Trophoblast cell (in vitro differentiated cells and primary cell): ENCODE measurements around the gene VAX1.

Experiments
- DNase-seq, 2 donors: peaks; one replicate each; pipeline ENCODE4 v3.0.0-alpha.2; 2016
- H2AFZ ChIP-seq: 2 replicates; pipeline ENCODE4 v1.6.1; 2013; ENCODE audit warnings: low read length, moderate library complexity, mild to moderate bottlenecking; ENCODE audit not compliant: insufficient read depth, poor library complexity
- H2AK5ac ChIP-seq: 2 replicates; pipeline ENCODE4 v1.6.1; 2013; ENCODE audit warnings: mild to moderate bottlenecking, low read length
- H2BK120ac ChIP-seq: 2 replicates; pipeline ENCODE4 v1.6.1; 2013; ENCODE audit warnings: low read length, mild to moderate bottlenecking, moderate library complexity; ENCODE audit not compliant: insufficient read depth, poor library complexity
- H2BK12ac ChIP-seq: 2 replicates; pipeline ENCODE4 v1.6.1; 2013; ENCODE audit warnings: mild to moderate bottlenecking, low read length, moderate library complexity
- H2BK5ac ChIP-seq: 2 replicates; pipeline ENCODE4 v1.6.1; 2013; ENCODE audit warnings: low read length, low read depth, moderate library complexity, mild to moderate bottlenecking; ENCODE audit not compliant: poor library complexity
- H3K14ac ChIP-seq: 2 replicates; pipeline ENCODE4 v1.6.1; 2013; ENCODE audit warnings: mild to moderate bottlenecking, low read length
- H3K18ac ChIP-seq: 2 replicates; pipeline ENCODE4 v1.6.1; 2013; ENCODE audit warnings: mild to moderate bottlenecking, low read length
- H3K23ac ChIP-seq: 2 replicates; pipeline ENCODE4 v1.6.1; 2013; ENCODE audit warnings: low read length
- H3K27ac ChIP-seq: 2 replicates; pipeline ENCODE4 v1.5.1; 2013; ENCODE audit warnings: low read depth, mild to moderate bottlenecking, inconsistent platforms, low read length, moderate library complexity
- H3K27me3 ChIP-seq: 2 replicates; pipeline ENCODE4 v1.6.1; 2013; ENCODE audit warnings: inconsistent platforms, mild to moderate bottlenecking, low read length, moderate library complexity; ENCODE audit not compliant: insufficient read depth
- H3K36me3 ChIP-seq, 2 experiments: 1 replicate in 1 of 2; 2 replicates in 1 of 2; pipeline ENCODE4 v1.6.1; 2013; ENCODE audit warnings: low read length in 2 of 2, mild to moderate bottlenecking in 2 of 2, moderate library complexity in 1 of 2; ENCODE audit not compliant: insufficient read depth in 2 of 2, control insufficient read depth in 1 of 2
- H3K4ac ChIP-seq: 2 replicates; pipeline ENCODE4 v1.6.1; 2013; ENCODE audit warnings: low read depth, mild to moderate bottlenecking, low read length, moderate library complexity
- H3K4me1 ChIP-seq, 2 experiments: 1 replicate in 1 of 2; 2 replicates in 1 of 2; pipeline ENCODE4 v1.6.1; 2013; ENCODE audit warnings: low read length in 2 of 2, mild to moderate bottlenecking in 2 of 2, moderate library complexity in 1 of 2; ENCODE audit not compliant: insufficient read depth in 2 of 2, control insufficient read depth in 1 of 2
- H3K4me2 ChIP-seq: 2 replicates; pipeline ENCODE4 v1.6.1; 2013; ENCODE audit warnings: inconsistent platforms, mild to moderate bottlenecking, low read length, moderate library complexity
- H3K4me3 ChIP-seq: 2 replicates; pipeline ENCODE4 v1.5.1; 2013; ENCODE audit warnings: mild to moderate bottlenecking, low read depth, low read length, inconsistent platforms
- H3K79me1 ChIP-seq: one replicate; pipeline ENCODE4 v1.6.1; 2013; ENCODE audit warnings: low read length
- H3K79me2 ChIP-seq: 2 replicates; pipeline ENCODE4 v1.6.1; 2013; ENCODE audit warnings: low read length, mild to moderate bottlenecking; ENCODE audit not compliant: control insufficient read depth, insufficient read depth, poor library complexity
- H3K9ac ChIP-seq: 2 replicates; pipeline ENCODE4 v1.6.1; 2013; ENCODE audit warnings: mild to moderate bottlenecking, low read length
- H3K9me3 ChIP-seq: 2 replicates; pipeline ENCODE4 v1.6.1; 2013; ENCODE audit warnings: low read depth, mild to moderate bottlenecking, control low read depth, inconsistent platforms, low read length; ENCODE audit not compliant: insufficient read depth
- H4K12ac ChIP-seq: 2 replicates; pipeline ENCODE4 v1.6.1; 2013; ENCODE audit warnings: low read depth, mild to moderate bottlenecking, low read length, moderate library complexity
- H4K8ac ChIP-seq: 2 replicates; pipeline ENCODE4 v1.6.1; 2013; ENCODE audit warnings: low read depth, mild to moderate bottlenecking, low read length, moderate library complexity
- H4K91ac ChIP-seq: one replicate; pipeline ENCODE4 v1.6.1; 2013; ENCODE audit warnings: low read depth, mild to moderate bottlenecking, low read length, moderate library complexity
- WGBS: extraction: QIAGEN DNeasy Blood & Tissue Kit; methylation state at CpG from one replicate; pipeline ENCODE4 v1.1.7; 2013; ENCODE audit warnings: missing lambda C conversion rate; ENCODE audit not compliant: insufficient read length, insufficient coverage; ENCODE audit errors: extremely low coverage; 5-methylcytosine and 5-hydroxymethylcytosine counted together

VAX1 gene

DNA sequence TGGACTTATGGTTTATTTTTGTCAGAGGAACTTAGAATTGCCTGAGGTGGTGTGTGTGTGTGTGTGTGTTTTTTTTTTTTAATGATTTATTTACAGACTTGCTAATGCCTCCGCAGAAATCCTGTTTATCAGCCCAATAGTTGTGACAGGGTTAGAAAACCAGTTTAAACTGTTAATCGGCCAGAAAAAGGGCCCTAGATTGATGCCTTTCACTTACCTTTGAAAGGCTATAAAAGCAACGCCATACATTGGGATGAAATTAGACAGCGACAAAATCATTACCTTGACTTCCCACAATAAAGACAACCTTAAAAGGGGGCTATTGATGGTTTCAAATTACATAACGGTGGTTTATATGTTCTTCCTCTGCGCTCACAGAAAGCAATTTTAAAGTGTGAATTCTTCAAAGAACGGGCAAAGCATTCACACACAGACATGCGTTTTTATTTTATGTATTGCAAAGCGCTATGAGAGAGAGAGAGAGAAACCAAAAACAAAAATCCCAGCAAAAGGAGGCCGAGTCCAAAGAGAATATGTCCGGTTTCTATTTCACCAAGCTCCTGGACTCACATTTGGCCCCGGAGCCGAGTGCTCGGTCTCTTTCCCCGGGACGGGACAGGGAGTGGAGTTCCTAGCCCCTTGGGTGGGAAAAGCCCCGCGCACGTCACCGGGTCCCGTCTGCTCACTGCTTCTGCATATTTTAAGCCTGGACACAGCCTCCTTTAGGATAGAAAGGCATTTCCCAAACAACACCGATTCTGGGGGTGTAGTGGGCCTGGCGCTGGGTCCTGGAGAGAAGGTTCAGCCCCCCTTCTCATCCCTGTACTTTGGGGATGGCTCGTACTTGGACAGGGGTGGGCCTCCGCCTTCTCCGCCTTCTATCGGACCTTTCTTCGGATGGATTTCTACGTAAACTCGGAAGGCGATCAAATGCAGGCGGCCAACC, 26.8 kb upstream of the VAX1 start:
- no peak overlapping the region for H3K14ac ChIP-seq
- H3K79me1 ChIP-seq: no peaks in the 10 kb centered on the region
- no peak overlapping the region for H3K27ac ChIP-seq
- H2BK12ac ChIP-seq: no peak overlapping the region
- peak overlapping the region; percentile 9 for H3K4me2 ChIP-seq
- no CpG with 5 or more reads among the region's 32 CpGs for WGBS
- H3K23ac ChIP-seq: no peak overlapping the region
- no peak overlapping the region for H4K12ac ChIP-seq
- peaks cover 78% of the 10 kb centered on the region for H3K27me3 ChIP-seq
- H2AFZ ChIP-seq: peak overlapping the region; percentile 32
- no peak overlapping the region for H2BK120ac ChIP-seq
- no peak overlapping the region for H3K18ac ChIP-seq
- H2AK5ac ChIP-seq: no peak overlapping the region
- H3K9me3 ChIP-seq: peaks cover 10% of the 10 kb centered on the region
- no peak overlapping the region for H4K8ac ChIP-seq
- H4K91ac ChIP-seq: no peak overlapping the region
- H3K4ac ChIP-seq: no peak overlapping the region
- no peaks in the 10 kb centered on the region for H3K79me2 ChIP-seq
- no peak overlapping the region for H3K9ac ChIP-seq
- no peak overlapping the region for H2BK5ac ChIP-seq
- no peak for DNase-seq
- H3K4me3 ChIP-seq: no peak overlapping the region
- no peaks in the 10 kb centered on the region for H3K36me3 ChIP-seq
- peaks cover 7 to 8% of the 10 kb centered on the region in 2 experiments for H3K4me1 ChIP-seq

DNA sequence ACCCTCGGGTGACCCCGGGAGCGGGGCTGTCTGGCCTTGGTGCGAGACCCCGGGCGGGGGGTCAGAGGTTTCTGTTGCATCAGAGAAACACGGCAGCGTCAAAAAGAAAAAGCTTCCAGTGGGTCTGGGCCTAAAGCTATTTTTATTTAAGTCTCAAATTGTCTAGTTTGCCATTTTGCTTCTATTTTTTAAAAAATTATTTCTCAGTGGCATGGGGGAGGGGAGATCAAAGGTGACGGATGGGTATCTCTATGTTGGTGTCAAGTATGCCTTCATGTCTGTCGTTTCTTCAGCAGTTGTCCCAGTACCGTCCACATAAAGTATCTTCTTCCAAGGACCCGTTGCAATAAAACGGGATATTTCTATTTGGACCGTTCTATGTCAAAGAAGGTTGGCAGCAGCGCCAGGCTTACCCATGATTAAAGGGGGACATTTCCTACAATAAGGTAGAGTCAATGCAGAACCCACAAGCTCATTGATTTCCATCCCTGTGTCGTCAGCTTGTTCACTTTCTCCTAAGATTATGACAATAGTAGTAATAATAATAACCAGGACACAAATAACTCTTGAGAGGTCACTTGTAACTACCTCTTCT, 26.0 kb upstream of the VAX1 start:
- no peak overlapping the region for H3K14ac ChIP-seq
- no peak overlapping the region for H2AK5ac ChIP-seq

GRCh38 chr10:117163061-117163953, 25.2 kb upstream of the VAX1 start:
- Histone ChIP-seq H3K9me3 (peaks cover 8% of the 10 kb centered on the region), H2AFZ (no peak overlapping the region), H3K4me1 (peaks cover 6 to 8% of the 10 kb centered on the region in 2 experiments), H3K36me3 (no peaks in the 10 kb centered on the region), H3K27me3 (peaks cover 84% of the 10 kb centered on the region), H3K18ac (no peak overlapping the region), H2BK12ac (no peak overlapping the region), H3K4me2 (peak overlapping the region; percentile 51), H2BK120ac (no peak overlapping the region), H3K14ac (no peak overlapping the region), H3K4ac (no peak overlapping the region), H3K4me3 (no peak overlapping the region), H3K9ac (no peak overlapping the region), H3K79me1 (no peaks in the 10 kb centered on the region), H4K12ac (no peak overlapping the region), H2BK5ac (no peak overlapping the region), H3K27ac (no peak overlapping the region), H4K8ac (no peak overlapping the region), H4K91ac (no peak overlapping the region), H2AK5ac (no peak overlapping the region), H3K79me2 (no peaks in the 10 kb centered on the region), H3K23ac (no peak overlapping the region)
- no peak for DNase-seq
- no CpG with 5 or more reads among the region's 82 CpGs for WGBS

More for the DNA sequence above, 26.0 kb upstream of the VAX1 start:
- H2BK120ac ChIP-seq: no peak overlapping the region
- peaks cover 10% of the 10 kb centered on the region for H3K9me3 ChIP-seq
- WGBS: no CpG with 5 or more reads among the region's 16 CpGs
- no peak overlapping the region for H2BK12ac ChIP-seq
- H3K36me3 ChIP-seq: no peaks in the 10 kb centered on the region
- H2AFZ ChIP-seq: no peak overlapping the region
- H3K79me1 ChIP-seq: no peaks in the 10 kb centered on the region
- no peak overlapping the region for H3K27ac ChIP-seq
- H3K4me1 ChIP-seq: peaks cover 7 to 8% of the 10 kb centered on the region in 2 experiments
- H3K79me2 ChIP-seq: no peaks in the 10 kb centered on the region
- H3K4me3 ChIP-seq: no peak overlapping the region
- no peak overlapping the region for H3K18ac ChIP-seq
- H3K23ac ChIP-seq: no peak overlapping the region
- H4K12ac ChIP-seq: no peak overlapping the region
- peaks cover 81% of the 10 kb centered on the region for H3K27me3 ChIP-seq
- H4K91ac ChIP-seq: no peak overlapping the region
- H4K8ac ChIP-seq: no peak overlapping the region
- no peak for DNase-seq
- no peak overlapping the region for H3K4me2 ChIP-seq
- no peak overlapping the region for H2BK5ac ChIP-seq
- H3K9ac ChIP-seq: no peak overlapping the region
- H3K4ac ChIP-seq: no peak overlapping the region
